ENCODE results near the gene SCYGR7. TPM values are rescaled to one million over a fixed set of nuclear protein-coding genes. Genes with fewer than 3 reads are reported as not detected.

The SCYGR7 gene
- total and polyA plus RNA-seq, 2 of the 13 experiments (the other 11 are each of a cell fraction or from before 2014, with no cell fraction given) = not detected

DNA sequence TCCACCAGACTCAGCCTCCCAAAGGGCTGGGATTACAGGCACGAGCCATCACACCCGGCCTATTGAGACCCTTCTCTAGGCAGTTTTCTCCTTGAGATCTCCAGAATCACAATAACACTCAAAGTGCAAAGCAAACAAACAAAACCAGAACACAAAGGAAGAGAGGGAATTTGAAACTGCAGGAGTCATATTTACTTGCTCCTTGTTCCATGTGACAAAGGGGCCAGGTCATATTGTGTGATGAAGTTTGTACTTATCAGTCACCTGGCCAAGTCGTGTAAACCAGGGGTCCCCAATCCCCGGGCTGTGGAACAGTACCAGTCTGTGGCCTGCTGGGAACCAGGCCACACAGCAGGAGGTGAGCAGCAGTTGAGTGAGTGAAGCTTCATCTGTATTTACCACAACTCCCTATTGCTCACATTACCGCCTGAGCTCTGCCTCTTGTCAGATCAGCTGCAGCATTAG is 44.1 kb downstream of the SCYGR7 start (continued):
- TF ChIP-seq, protein P1, sequence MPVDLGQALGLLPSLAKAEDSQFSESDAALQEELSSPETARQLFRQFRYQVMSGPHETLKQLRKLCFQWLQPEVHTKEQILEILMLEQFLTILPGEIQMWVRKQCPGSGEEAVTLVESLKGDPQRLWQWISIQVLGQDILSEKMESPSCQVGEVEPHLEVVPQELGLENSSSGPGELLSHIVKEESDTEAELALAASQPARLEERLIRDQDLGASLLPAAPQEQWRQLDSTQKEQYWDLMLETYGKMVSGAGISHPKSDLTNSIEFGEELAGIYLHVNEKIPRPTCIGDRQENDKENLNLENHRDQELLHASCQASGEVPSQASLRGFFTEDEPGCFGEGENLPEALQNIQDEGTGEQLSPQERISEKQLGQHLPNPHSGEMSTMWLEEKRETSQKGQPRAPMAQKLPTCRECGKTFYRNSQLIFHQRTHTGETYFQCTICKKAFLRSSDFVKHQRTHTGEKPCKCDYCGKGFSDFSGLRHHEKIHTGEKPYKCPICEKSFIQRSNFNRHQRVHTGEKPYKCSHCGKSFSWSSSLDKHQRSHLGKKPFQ (CRISPR knock-in tag; IDR thresholded peaks at IDR 0.05; ENCODE audit: insufficient replicate concordance) = no peak
- TF ChIP-seq, protein P2, sequence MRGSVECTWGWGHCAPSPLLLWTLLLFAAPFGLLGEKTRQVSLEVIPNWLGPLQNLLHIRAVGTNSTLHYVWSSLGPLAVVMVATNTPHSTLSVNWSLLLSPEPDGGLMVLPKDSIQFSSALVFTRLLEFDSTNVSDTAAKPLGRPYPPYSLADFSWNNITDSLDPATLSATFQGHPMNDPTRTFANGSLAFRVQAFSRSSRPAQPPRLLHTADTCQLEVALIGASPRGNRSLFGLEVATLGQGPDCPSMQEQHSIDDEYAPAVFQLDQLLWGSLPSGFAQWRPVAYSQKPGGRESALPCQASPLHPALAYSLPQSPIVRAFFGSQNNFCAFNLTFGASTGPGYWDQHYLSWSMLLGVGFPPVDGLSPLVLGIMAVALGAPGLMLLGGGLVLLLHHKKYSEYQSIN (CRISPR knock-in tag; IDR thresholded peaks at IDR 0.05; ENCODE audit: borderline replicate concordance) = no peak
- TF ChIP-seq, protein P3, sequence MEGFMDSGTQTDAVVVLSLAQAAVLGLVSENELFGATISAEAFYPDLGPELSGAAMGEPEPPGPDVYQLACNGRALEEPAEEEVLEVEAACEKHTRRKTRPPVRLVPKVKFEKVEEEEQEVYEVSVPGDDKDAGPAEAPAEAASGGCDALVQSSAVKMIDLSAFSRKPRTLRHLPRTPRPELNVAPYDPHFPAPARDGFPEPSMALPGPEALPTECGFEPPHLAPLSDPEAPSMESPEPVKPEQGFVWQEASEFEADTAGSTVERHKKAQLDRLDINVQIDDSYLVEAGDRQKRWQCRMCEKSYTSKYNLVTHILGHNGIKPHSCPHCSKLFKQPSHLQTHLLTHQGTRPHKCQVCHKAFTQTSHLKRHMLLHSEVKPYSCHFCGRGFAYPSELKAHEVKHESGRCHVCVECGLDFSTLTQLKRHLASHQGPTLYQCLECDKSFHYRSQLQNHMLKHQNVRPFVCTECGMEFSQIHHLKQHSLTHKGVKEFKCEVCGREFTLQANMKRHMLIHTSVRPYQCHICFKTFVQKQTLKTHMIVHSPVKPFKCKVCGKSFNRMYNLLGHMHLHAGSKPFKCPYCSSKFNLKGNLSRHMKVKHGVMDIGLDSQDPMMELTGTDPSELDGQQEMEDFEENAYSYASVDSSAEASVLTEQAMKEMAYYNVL (CRISPR knock-in tag; IDR thresholded peaks at IDR 0.05; ENCODE audit: borderline replicate concordance) = no peak
- TF ChIP-seq AGO1 (IDR thresholded peaks at IDR 0.05; ENCODE audit: low read depth, low read length, poor library complexity, severe bottlenecking) (no peak), ZNF605 (CRISPR knock-in tag; IDR thresholded peaks at IDR 0.05) (0 out of 2 replicates have a peak, but pooled peaks have one; percentile 55), ZNF713 (CRISPR knock-in tag; IDR thresholded peaks at IDR 0.05) (no peak), SUZ12 (IDR thresholded peaks at IDR 0.05; ENCODE audit: low read depth, low read length) (no peak), ZNF30 (CRISPR knock-in tag; IDR thresholded peaks at IDR 0.05) (no peak), ZNF333 (CRISPR knock-in tag; IDR thresholded peaks at IDR 0.05; ENCODE audit: borderline replicate concordance) (no peak)
- TF ChIP-seq, protein P4, sequence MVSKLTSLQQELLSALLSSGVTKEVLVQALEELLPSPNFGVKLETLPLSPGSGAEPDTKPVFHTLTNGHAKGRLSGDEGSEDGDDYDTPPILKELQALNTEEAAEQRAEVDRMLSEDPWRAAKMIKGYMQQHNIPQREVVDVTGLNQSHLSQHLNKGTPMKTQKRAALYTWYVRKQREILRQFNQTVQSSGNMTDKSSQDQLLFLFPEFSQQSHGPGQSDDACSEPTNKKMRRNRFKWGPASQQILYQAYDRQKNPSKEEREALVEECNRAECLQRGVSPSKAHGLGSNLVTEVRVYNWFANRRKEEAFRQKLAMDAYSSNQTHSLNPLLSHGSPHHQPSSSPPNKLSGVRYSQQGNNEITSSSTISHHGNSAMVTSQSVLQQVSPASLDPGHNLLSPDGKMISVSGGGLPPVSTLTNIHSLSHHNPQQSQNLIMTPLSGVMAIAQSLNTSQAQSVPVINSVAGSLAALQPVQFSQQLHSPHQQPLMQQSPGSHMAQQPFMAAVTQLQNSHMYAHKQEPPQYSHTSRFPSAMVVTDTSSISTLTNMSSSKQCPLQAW (CRISPR knock-in tag; IDR thresholded peaks at IDR 0.05) = peak; percentile 41; the same call in 1 of the 2 replicates
- TF ChIP-seq, protein P5, sequence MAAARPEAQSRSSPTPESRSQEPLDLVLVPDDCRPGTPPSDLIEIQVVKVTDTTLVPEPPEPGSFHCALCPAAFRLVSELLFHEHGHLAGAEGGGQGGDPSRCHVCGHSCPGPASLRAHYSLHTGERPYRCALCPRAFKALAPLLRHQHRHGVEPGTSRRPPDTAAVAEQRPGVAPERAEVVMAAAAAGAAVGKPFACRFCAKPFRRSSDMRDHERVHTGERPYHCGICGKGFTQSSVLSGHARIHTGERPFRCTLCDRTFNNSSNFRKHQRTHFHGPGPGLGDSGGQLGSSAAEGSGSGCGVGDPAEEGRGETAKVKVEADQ (CRISPR knock-in tag; IDR thresholded peaks at IDR 0.05; ENCODE audit: borderline replicate concordance) = no peak
- TF ChIP-seq, protein P6, sequence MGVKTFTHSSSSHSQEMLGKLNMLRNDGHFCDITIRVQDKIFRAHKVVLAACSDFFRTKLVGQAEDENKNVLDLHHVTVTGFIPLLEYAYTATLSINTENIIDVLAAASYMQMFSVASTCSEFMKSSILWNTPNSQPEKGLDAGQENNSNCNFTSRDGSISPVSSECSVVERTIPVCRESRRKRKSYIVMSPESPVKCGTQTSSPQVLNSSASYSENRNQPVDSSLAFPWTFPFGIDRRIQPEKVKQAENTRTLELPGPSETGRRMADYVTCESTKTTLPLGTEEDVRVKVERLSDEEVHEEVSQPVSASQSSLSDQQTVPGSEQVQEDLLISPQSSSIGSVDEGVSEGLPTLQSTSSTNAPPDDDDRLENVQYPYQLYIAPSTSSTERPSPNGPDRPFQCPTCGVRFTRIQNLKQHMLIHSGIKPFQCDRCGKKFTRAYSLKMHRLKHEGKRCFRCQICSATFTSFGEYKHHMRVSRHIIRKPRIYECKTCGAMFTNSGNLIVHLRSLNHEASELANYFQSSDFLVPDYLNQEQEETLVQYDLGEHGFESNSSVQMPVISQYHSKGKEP (CRISPR knock-in tag; IDR thresholded peaks at IDR 0.05) = no peak
